Right cardiac atrium (tissue), 5 donors: ENCODE results near the gene CTDSPL. TPM values are rescaled to one million over a fixed set of nuclear protein-coding genes. Genes with fewer than 3 reads are reported as not detected.
"Not testable (repeated sequence)": the region's sequence is repeated elsewhere in the genome, so short reads cannot be mapped to it uniquely, and the experiment has no call there.

ENCODE experiments used
- ATAC-seq, 2 donors: fragments of 200-7000 bp; cut with Tn5 transposase; one replicate each; pipeline versions ENCODE4 v1.8.0 to v1.9.1; 2020; ENCODE audit warnings: moderate library complexity in 2 of 2, mild to moderate bottlenecking in 1 of 2
- DNase-seq, 3 donors: peaks; one replicate each; pipeline ENCODE4 v3.0.0-alpha.2; 2020
- H3K27ac ChIP-seq: one replicate; pipeline ENCODE4 v1.5.1; 2013; ENCODE audit warnings: mild to moderate bottlenecking, low read length, control low read depth, moderate library complexity
- H3K27me3 ChIP-seq: one replicate; pipeline ENCODE4 v1.6.1; 2013; ENCODE audit not compliant: control insufficient read depth, insufficient read depth
- H3K4me1 ChIP-seq: one replicate; pipeline ENCODE4 v1.6.1; 2013; ENCODE audit warnings: low read length; ENCODE audit not compliant: control insufficient read depth, insufficient read depth
- H3K4me3 ChIP-seq: one replicate; pipeline ENCODE4 v1.5.1; 2013; ENCODE audit warnings: low read length, control low read depth
- H3K9me3 ChIP-seq: one replicate; pipeline ENCODE4 v1.6.1; 2013; ENCODE audit warnings: low read length; ENCODE audit not compliant: control insufficient read depth
- WGBS: extraction: QIAGEN DNeasy Blood & Tissue Kit; methylation state at CpG from one replicate; pipeline ENCODE4 v1.1.7; 2013; 5-methylcytosine and 5-hydroxymethylcytosine counted together
- intact Hi-C, 4 donors: fragments of 100-400 bp; cut with DNase I; formaldehyde crosslinking; loops; one replicate each; pipeline versions ENCODE4 v1.11.0 to v1.14.0; 2022 to 2023
- polyA plus RNA-seq: library from polyadenylated mRNA; stranded (reverse); fragments of 200-250 nt; gene quantifications from one replicate; pipeline ENCODE4 v1.2.3, GENCODE V29; 2013
- total RNA-seq, 4 donors: library from RNA; stranded (reverse); fragmentation: NEBNext Ultra II Directional; extraction: Animal tissue kit (Norgen Biotek cat#: 25700); gene quantifications; one replicate each; pipeline ENCODE4 v1.2.1, GENCODE V29; 2021
- donor health status: healthy with polysubstance abuse.
- donor health status: DM: no; HTN: yes; CAD: no.
- donor health status: DM: no; HTN: no; CAD: no.
- donor health status: DM: no; HTN: yes; CAD: no; lungs with severe emphysema.
- donor health status: DM: yes; HTN: yes; CAD: no.

CTDSPL gene
- total and polyA plus RNA-seq, 5 donors = 13.6 to 50.9 (median 38.5) TPM

DNA sequence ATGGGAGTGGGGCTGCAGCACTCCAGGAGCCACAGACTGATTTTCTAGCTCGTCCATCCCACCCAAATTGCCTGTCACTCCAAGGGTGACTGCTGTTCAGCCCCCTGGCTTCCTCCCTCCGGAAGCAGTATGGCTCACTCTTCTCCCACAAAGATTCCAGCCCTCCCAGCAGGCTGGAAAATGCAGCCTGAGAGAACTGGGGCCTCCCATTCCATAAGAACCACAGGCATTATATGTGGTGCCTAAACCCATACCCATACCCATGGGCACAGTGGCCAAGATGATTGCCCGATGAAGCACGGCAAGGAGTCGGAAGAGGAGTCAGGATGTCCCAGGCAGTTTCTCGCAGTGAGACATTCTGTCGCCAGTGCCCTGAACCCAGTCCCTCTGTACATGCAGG, 122.9 kb downstream of the CTDSPL start:
- Histone ChIP-seq H3K27ac (no peak overlapping the region), H3K9me3 (no peaks in the 10 kb centered on the region), H3K4me3 (no peak overlapping the region), H3K27me3 (no peaks in the 10 kb centered on the region), H3K4me1 (no peaks in the 10 kb centered on the region)
- WGBS = 95% methylated on average over 7 of the region's 7 CpGs
- intact Hi-C loops = no loop called here
- no peak for DNase-seq
- no peak for ATAC-seq

GRCh38 chr3:37985637-37986320, 124.1 kb downstream of the CTDSPL start:
- 65% methylated on average over 8 of the region's 8 CpGs for WGBS
- H3K4me3 ChIP-seq = no peak overlapping the region
- H3K27ac ChIP-seq = peak overlapping the region; percentile 38
- no peaks in the 10 kb centered on the region for H3K9me3 ChIP-seq
- H3K4me1 ChIP-seq = no peaks in the 10 kb centered on the region
- ATAC-seq (peak; percentile 46 to 56), DNase-seq (peak in 1 of 3 donors; percentile 61)
- no peaks in the 10 kb centered on the region for H3K27me3 ChIP-seq
- intact Hi-C loops = no loop called here

- WGBS = 85% methylated on average over 12 of the region's 12 CpGs
- DNase-seq = peak in 1 of 3 donors; percentile 46
- Histone ChIP-seq H3K4me1 (no peaks in the 10 kb centered on the region), H3K9me3 (no peaks in the 10 kb centered on the region), H3K4me3 (no peak overlapping the region), H3K27ac (no peak overlapping the region), H3K27me3 (no peaks in the 10 kb centered on the region)
- intact Hi-C loops = no loop called here
- peak; percentile 7 to 16 for ATAC-seq
Measured at GRCh38 chr3:37986479-37987314, 125.0 kb downstream of the CTDSPL start.

DNA sequence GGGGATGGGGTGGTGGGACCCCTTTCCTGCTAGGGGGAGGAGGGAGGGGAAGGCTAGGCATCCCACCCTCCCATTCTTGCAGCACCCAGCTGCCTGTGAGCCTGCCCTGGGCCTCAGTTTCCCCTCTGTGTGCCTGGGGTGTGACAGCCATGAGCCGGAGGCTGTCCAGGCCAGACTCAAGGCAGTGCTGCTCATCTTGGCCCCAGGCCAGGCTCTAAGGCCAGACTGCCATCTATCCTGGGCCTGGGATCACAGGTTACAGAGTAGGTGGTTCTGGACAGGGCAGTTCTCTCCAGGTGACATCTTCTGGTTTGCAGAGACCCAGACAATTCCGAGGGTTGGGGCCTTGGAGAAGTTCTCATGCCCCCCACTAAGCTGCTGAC, 125.6 kb downstream of the CTDSPL start:
- H3K4me3 ChIP-seq = no peak overlapping the region
- WGBS = 82% methylated on average over 2 of the region's 2 CpGs
- H3K27me3 ChIP-seq = no peaks in the 10 kb centered on the region
- peak in 1 of 3 donors; percentile 52 for DNase-seq
- H3K27ac ChIP-seq = no peak overlapping the region
- no peaks in the 10 kb centered on the region for H3K4me1 ChIP-seq
- ATAC-seq = peak; percentile 2 to 12
- H3K9me3 ChIP-seq = no peaks in the 10 kb centered on the region
- intact Hi-C loops = no loop called here

- intact Hi-C loops = no loop called here
- Histone ChIP-seq H3K27ac (no peak overlapping the region), H3K27me3 (no peaks in the 10 kb centered on the region), H3K4me3 (no peak overlapping the region), H3K9me3 (no peaks in the 10 kb centered on the region), H3K4me1 (no peaks in the 10 kb centered on the region)
- 82% methylated on average over 7 of the region's 7 CpGs for WGBS
- DNase-seq = no peak
- no peak for ATAC-seq
Measured at GRCh38 chr3:37987751-37988179, 126.1 kb downstream of the CTDSPL start.

GRCh38 chr3:37988376-37988775, 126.7 kb downstream of the CTDSPL start:
- WGBS = 91% methylated on average over 10 of the region's 10 CpGs
- ATAC-seq, H3K27ac ChIP-seq, intact Hi-C loops, H3K9me3 ChIP-seq, DNase-seq, H3K27me3 ChIP-seq, H3K4me3 ChIP-seq, H3K4me1 ChIP-seq: not testable (repeated sequence)

DNA sequence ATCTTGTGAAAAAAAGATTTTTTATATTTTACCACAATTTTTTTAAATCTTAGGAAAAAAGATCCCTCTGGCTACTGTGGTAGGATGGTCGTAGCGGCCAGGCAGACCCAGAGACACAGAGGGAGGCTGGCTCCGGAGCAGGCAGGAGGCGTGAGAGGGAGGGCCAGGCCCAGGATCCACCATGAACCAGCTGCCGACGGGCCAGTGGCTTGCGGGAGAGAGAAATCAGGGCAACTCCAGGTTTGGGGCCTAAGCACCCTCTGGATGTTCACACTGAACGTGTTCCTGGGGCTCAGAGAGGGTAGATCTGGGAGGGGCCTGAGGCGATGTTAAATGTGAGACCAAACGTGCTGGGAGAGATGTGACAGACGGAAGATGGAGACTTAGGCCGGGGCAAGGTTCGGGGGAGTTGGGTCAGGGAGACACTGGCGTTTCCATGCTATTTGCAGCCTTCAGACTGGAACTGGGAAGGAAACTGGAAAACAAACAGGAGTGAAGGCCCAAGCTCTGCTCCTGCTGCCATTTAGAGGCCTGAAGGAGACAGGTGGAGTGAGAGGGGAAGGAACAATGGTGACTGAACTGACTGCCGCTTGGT, 127.3 kb downstream of the CTDSPL start:
- Histone ChIP-seq H3K9me3 (no peaks in the 10 kb centered on the region), H3K27me3 (no peaks in the 10 kb centered on the region), H3K4me3 (no peak overlapping the region), H3K4me1 (no peaks in the 10 kb centered on the region), H3K27ac (no peak overlapping the region)
- ATAC-seq = no peak
- 83% methylated on average over 15 of the region's 15 CpGs for WGBS
- intact Hi-C loops = no loop called here
- DNase-seq = peak in 1 of 3 donors; percentile 7

DNA sequence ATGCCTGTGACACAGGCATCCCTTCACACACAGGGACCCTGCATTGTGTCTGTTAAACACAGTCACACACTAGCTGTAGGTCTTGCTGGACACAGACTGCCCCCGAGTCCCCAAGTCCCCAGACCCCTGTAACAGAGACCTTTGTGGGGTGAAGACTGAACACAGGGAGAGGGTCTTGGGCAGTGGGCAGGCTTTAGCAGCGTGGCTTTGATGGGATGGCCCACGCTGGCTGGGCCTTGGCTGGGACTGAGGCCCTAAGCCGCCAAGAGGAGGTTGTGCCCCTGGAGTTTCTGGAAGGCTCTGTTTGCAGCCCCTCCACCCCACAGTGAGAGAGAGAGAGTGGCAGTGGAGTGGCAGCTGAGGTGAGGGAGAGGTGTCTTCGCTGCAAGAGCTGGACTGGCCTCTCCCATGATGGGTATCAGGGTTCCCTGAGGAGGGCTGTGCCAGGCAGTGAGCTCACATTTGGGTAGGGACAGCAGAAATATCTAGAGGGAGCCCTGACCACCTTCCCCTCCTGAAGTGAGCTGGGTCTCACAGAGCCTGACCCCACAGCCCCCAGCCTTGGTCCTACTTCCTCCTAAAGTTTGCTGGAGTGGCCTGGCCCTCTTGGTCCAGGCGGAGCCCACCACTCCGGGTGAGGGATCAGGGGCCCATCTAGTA, 128.3 kb downstream of the CTDSPL start:
- intact Hi-C loops = no loop called here
- 93% methylated on average over 7 of the region's 7 CpGs for WGBS
- H3K4me3 ChIP-seq = no peak overlapping the region
- H3K27ac ChIP-seq = no peak overlapping the region
- no peaks in the 10 kb centered on the region for H3K4me1 ChIP-seq
- DNase-seq (peak in 1 of 3 donors; percentile 5), ATAC-seq (no peak)
- no peaks in the 10 kb centered on the region for H3K27me3 ChIP-seq
- no peaks in the 10 kb centered on the region for H3K9me3 ChIP-seq

DNA sequence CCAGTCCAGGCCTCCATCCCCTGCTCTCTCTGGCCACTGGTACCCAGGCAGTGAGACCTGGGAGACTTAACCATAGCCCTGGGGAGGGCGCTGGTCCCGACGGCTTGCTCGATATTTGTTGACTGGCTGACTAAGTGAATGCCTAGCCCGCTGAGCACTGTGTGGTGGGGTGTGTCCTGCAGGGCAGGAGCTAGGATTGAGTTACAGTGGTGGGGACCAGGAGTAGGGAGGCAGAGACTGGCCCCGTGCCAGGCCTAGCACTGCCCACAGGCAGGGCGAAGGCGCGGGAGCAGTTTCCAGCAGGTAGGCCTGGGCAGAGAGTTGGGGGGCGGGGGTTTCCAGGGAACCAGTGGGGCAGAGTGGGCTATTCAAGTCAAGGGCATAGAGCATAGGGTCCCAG, 128.8 kb downstream of the CTDSPL start, which contains the start of gene VILL:
TSS of gene VILL (plus strand) at position 260 of the 400 bp plus-strand sequence. CDS start 2,887 bp downstream, outside the sequence.
- peak in 1 of 3 donors; percentile 12 for DNase-seq
- intact Hi-C loops = no loop called here
- H3K9me3 ChIP-seq = no peaks in the 10 kb centered on the region
- ATAC-seq = no peak
- H3K27ac ChIP-seq = no peak within 1 kb of the TSS
- 83% methylated on average over 10 of the region's 10 CpGs for WGBS
- H3K4me3 ChIP-seq = no peak within 1 kb of the TSS
- no peaks in the 10 kb centered on the region for H3K27me3 ChIP-seq
- H3K4me1 ChIP-seq = no peaks in the 10 kb centered on the region

- ATAC-seq (no peak), DNase-seq (no peak)
- Histone ChIP-seq H3K4me3 (no peak overlapping the region), H3K27me3 (no peaks in the 10 kb centered on the region), H3K27ac (no peak overlapping the region), H3K4me1 (no peaks in the 10 kb centered on the region), H3K9me3 (no peaks in the 10 kb centered on the region)
- intact Hi-C loops = no loop called here
- 65% methylated on average over 6 of the region's 6 CpGs for WGBS
Measured at GRCh38 chr3:37991109-37991508, 129.4 kb downstream of the CTDSPL start.
